ENCODE measurements around the gene RELL2.

DNA sequence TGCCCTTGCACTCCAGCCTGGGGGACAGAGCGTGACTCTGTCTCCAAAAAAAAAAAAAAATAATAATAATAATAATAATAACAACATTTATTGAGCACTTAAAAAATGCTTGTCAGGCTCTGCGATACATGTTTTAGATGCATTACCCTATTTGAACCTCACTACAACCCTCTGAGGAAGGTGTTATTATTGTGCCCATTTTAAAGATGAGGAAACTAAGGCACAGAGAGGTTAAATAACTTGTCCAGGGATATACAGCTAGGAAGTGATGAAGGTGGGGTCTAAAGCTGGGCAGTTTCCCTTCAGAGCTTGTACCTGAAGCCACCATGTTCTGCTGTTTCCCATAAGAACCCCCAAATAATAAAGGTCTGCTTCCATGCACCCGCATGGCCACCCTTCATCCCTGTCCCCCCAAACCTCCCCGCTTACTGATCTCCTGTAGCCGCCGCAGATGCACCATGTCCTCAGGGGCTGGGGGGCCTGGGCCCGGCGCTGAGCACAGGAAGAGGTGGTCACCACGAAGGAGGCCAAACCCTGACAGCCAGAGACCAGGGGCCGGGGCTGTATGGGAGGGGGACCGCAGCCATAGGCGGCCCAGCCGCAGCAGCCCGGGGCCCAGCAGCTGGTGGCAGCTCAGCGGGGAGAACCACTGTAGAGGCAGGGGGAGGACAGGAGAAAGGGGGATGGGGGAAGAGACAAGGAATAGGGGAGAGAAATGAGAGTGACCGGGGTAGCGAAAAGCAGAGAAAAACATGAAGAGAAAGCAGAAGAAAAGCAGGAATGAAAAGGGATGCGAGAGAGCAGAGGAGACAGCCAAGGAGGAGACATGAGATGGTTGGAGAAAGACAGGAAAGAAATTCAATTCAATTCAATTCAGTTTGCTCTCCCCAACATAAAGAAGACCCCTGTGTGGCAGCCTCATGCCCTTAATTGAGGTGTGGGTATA is 29.5 kb downstream of the RELL2 start:
- TF ChIP-seq, protein P1, sequence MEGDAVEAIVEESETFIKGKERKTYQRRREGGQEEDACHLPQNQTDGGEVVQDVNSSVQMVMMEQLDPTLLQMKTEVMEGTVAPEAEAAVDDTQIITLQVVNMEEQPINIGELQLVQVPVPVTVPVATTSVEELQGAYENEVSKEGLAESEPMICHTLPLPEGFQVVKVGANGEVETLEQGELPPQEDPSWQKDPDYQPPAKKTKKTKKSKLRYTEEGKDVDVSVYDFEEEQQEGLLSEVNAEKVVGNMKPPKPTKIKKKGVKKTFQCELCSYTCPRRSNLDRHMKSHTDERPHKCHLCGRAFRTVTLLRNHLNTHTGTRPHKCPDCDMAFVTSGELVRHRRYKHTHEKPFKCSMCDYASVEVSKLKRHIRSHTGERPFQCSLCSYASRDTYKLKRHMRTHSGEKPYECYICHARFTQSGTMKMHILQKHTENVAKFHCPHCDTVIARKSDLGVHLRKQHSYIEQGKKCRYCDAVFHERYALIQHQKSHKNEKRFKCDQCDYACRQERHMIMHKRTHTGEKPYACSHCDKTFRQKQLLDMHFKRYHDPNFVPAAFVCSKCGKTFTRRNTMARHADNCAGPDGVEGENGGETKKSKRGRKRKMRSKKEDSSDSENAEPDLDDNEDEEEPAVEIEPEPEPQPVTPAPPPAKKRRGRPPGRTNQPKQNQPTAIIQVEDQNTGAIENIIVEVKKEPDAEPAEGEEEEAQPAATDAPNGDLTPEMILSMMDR (IDR thresholded peaks at IDR 0.05; ENCODE audit: low read length), result no peak
- TF ChIP-seq EZH2 (IDR thresholded peaks at IDR 0.05; ENCODE audit: borderline replicate concordance, low read length), result no peak

Measured in OCI-LY1 (cell line).